ENCODE data around the gene IRF9. TPM values are rescaled to one million over a fixed set of nuclear protein-coding genes. Genes with fewer than 3 reads are reported as not detected.

Gene IRF9
- total RNA-seq, 1 donor from 2014 or later: 229 TPM

- Mint-ChIP-seq H3K27ac (peak overlapping the region; percentile 46), H3K4me3 (peak overlapping the region; percentile 97), H3K36me3 (ENCODE audit: low read depth) (peaks cover 72% of the 10 kb centered on the region), H3K27me3 (no peaks in the 10 kb centered on the region), H3K4me1 (peaks cover 48% of the 10 kb centered on the region), H3K9me3 (no peaks in the 10 kb centered on the region)
- no peak for DNase-seq
- intact Hi-C loops (cut with micrococcal nuclease): loop anchor here (1.0 to 2.0 kb wide), 10 partner anchors 13 to 827 kb away; partner anchors contain the start of genes CHMP4A, DCAF11, IPO4 and IRF9
- no peak for TF ChIP-seq CTCF (IDR thresholded peaks at IDR 0.05)
- POLR2A ChIA-PET: interaction anchor here (0.7 to 4.6 kb wide), 12 partner anchors 11 to 218 kb away, joined by 4 to 94 read pairs (median 20); partner anchors contain the start of genes CHMP4A, DCAF11, IPO4 and IRF9
- CTCF ChIA-PET: interaction anchor here (3.9 to 4.2 kb wide), 2 partner anchors 13 to 39 kb away, joined by 28 to 45 read pairs; partner anchors contain the start of gene IRF9
- no peak for ATAC-seq (ENCODE audit: low read depth)
Observed at GRCh38 chr14:24147761-24148428, 13.2 kb upstream of the IRF9 start.

GRCh38 chr14:24149302-24149969 lies 11.6 kb upstream of the IRF9 start:
- intact Hi-C loops (cut with micrococcal nuclease): no loop called here
- no peak for TF ChIP-seq CTCF (IDR thresholded peaks at IDR 0.05)
- Mint-ChIP-seq H3K27me3 (no peaks in the 10 kb centered on the region), H3K36me3 (ENCODE audit: low read depth) (peaks cover 63% of the 10 kb centered on the region), H3K4me1 (peaks cover 38% of the 10 kb centered on the region), H3K27ac (no peak overlapping the region), H3K9me3 (no peaks in the 10 kb centered on the region), H3K4me3 (peak overlapping the region; percentile 97)
- DNase-seq (no peak), ATAC-seq (ENCODE audit: low read depth) (no peak)
- POLR2A ChIA-PET: interaction anchor here (0.9 to 4.6 kb wide), 8 partner anchors 8 to 55 kb away, joined by 3 to 94 read pairs (median 11); partner anchors contain the start of genes DCAF11, EMC9, IRF9 and NRL
- CTCF ChIA-PET: interaction anchor here (3.2 to 4.2 kb wide), 2 partner anchors 11 to 40 kb away, joined by 21 to 28 read pairs; partner anchors contain the start of gene IRF9

- Mint-ChIP-seq H3K27me3 (no peaks in the 10 kb centered on the region), H3K4me1 (peaks cover 33% of the 10 kb centered on the region), H3K9me3 (no peaks in the 10 kb centered on the region), H3K36me3 (ENCODE audit: low read depth) (peaks cover 66% of the 10 kb centered on the region), H3K27ac (no peak overlapping the region), H3K4me3 (no peak overlapping the region)
- ChIA-PET POLR2A (interaction anchor here (0.9 to 3.4 kb wide), 5 partner anchors 9 to 19 kb away, joined by 3 to 18 read pairs (median 3); partner anchors contain the start of genes EMC9, IRF9 and PSME1), CTCF (interaction anchor here (3.2 kb wide), 1 partner anchor 10 kb away, joined by 21 read pairs; the partner anchor contains the start of gene IRF9)
- no peak for TF ChIP-seq CTCF (IDR thresholded peaks at IDR 0.05)
- no peak for ATAC-seq (ENCODE audit: low read depth)
- intact Hi-C loops (cut with micrococcal nuclease): no loop called here
- DNase-seq: no peak
Observed at GRCh38 chr14:24150061-24150460, 11.0 kb upstream of the IRF9 start.

GRCh38 chr14:24150567-24150966 lies 10.5 kb upstream of the IRF9 start:
- Mint-ChIP-seq H3K4me3 (no peak overlapping the region), H3K4me1 (peaks cover 28% of the 10 kb centered on the region), H3K27me3 (no peaks in the 10 kb centered on the region), H3K36me3 (ENCODE audit: low read depth) (peaks cover 67% of the 10 kb centered on the region), H3K27ac (no peak overlapping the region), H3K9me3 (no peaks in the 10 kb centered on the region)
- ChIA-PET CTCF (interaction anchor here (1.1 to 3.2 kb wide), 2 partner anchors 10 to 42 kb away, joined by 4 to 21 read pairs; partner anchors contain the start of gene IRF9), POLR2A (interaction anchor here (1.0 to 3.4 kb wide), 4 partner anchors 9 to 36 kb away, joined by 3 to 18 read pairs (median 6); partner anchors contain the start of genes DCAF11, EMC9, IRF9 and NRL)
- intact Hi-C loops (cut with micrococcal nuclease): no loop called here
- DNase-seq: no peak
- no peak for ATAC-seq (ENCODE audit: low read depth)
- no peak for TF ChIP-seq CTCF (IDR thresholded peaks at IDR 0.05)
